GM12865 (cell line): ENCODE data around the gene CXCL1.

Experiments
- DNase-seq: peaks from one replicate; pipeline ENCODE4 v3.0.0; 2010; ENCODE audit warnings: low read depth
- H3K4me3 ChIP-seq: 2 replicates; pipeline ENCODE4 v1.5.1; 2011; ENCODE audit warnings: mild to moderate bottlenecking, low read depth, low read length, control low read depth
- CTCF ChIP-seq: IDR thresholded peaks from 2 replicates; pipeline ENCODE4 v1.5.1; 2011; ENCODE audit warnings: low read length, control low read depth, low read depth, inconsistent platforms; ENCODE audit not compliant: insufficient read depth; ENCODE audit errors: missing control alignments

Gene CXCL1

DNA sequence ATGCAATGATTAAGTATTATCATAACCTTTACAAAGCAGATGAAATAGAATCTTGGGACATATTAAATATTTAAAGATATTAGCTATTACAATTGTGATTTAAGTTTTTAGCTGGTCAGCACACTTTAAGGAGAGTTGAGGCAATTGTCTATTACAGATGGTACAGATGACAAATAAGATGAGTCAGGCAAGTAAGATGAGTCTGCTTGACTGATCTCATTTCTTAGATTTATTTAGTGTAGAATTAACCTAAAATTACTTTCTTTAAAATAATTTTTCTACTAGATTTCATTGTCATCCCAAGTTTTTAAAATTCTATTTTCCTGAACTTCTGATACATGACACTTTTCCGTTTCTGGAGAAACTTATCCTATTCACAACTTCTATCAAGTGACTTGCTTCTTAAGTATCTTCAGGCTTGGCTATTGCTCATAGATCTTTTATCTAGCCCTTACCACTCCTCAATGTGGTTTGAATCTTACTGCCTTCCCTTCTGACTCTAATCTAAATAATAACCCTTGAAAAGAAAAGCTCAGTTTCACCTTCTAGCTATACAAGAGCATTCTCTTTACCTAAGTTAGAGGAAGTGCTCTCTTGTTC, 32.9 kb downstream of the CXCL1 start:
- no peak for DNase-seq
- no peak overlapping the region for H3K4me3 ChIP-seq
- no peak for TF ChIP-seq CTCF

- TF ChIP-seq CTCF = no peak
- DNase-seq = no peak
- H3K4me3 ChIP-seq = no peak overlapping the region
These were observed 33.8 kb downstream of the CXCL1 start for GRCh38 chr4:73902817-73903547.

GRCh38 chr4:73904491-73904890, 35.3 kb downstream of the CXCL1 start:
- no peak overlapping the region for H3K4me3 ChIP-seq

DNA sequence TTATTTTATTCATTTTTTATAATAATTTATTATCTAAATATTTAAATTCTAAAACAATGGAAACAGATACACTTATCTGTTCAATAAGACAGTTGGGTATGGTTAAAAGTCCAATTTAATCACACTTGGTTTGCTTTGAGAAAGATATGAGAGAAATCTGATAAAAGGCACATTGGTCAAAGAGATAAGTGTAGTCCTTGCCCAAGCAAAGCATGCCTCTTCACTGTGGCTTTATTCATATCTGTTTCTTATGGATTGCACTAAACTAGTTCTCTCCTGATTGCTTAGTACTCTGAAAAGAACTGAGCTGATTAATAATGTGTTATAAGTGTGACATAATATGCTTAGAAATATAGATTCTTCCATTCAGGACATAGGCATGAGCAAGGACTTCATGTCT, 39.8 kb downstream of the CXCL1 start:
- no peak for TF ChIP-seq CTCF
- DNase-seq = no peak
- H3K4me3 ChIP-seq = no peak overlapping the region

More at GRCh38 chr4:73904491-73904890, 35.3 kb downstream of the CXCL1 start:
- TF ChIP-seq CTCF = no peak
- DNase-seq = no peak

GRCh38 chr4:73911746-73912145, 42.6 kb downstream of the CXCL1 start:
- no peak for DNase-seq
- H3K4me3 ChIP-seq = no peak overlapping the region
- TF ChIP-seq CTCF = no peak

GRCh38 chr4:73912191-73912590, 43.0 kb downstream of the CXCL1 start:
- TF ChIP-seq CTCF = no peak
- no peak overlapping the region for H3K4me3 ChIP-seq
- no peak for DNase-seq
